HepG2 (cell line): ENCODE results near the gene NCKAP5L. TPM values are rescaled to one million over a fixed set of nuclear protein-coding genes. Genes with fewer than 3 reads are reported as not detected.

Experiments
- ATAC-seq: fragments of 200-7000 bp; cut with Tn5 transposase; 3 replicates; pipeline ENCODE4 v1.9.1; 2020; ENCODE audit warnings: mild to moderate bottlenecking, moderate library complexity
- BruUV-seq: library from RNA; stranded (reverse); fragments of 400-500 nt; replicated peaks from 2 replicates; lab custom pipeline; 2021; lab: Mats Ljungman, UMichigan
- CTCF ChIA-PET: fragments of 300-600 bp; formaldehyde crosslinking; extraction: SDS; loops from one replicate; lab custom pipeline; 2021; ENCODE audit warnings: low total read pairs, inconsistent platforms, low intra/inter-chr PET ratio; lab: Yijun Ruan, JAX
- POLR2A ChIA-PET: fragments of 350-600 bp; sonication (Branson Sonifier 250); formaldehyde crosslinking; loops from one replicate; lab custom pipeline; 2020; ENCODE audit warnings: antibody characterized with exemption, inconsistent platforms; lab: Yijun Ruan, JAX
- DNase-seq: peaks from one replicate; pipeline ENCODE4 v3.0.0-alpha.2; 2015; ENCODE audit warnings: low spot score
- FAIRE-seq: peaks from 3 replicates; lab custom pipeline; 2011; peaks lifted over from hg19 to GRCh38; lab: Jason Lieb, UNC
- H2AFZ ChIP-seq: one replicate; pipeline ENCODE4 v1.6.1; 2011; ENCODE audit warnings: low read length, inconsistent platforms
- H3K27ac ChIP-seq: fragments of 300-600 bp; 3 replicates; pipeline ENCODE4 v1.8.0; 2011; ENCODE audit warnings: mixed run types, mild to moderate bottlenecking, mixed read lengths, low read length, inconsistent platforms; ENCODE audit not compliant: insufficient read depth; ENCODE audit errors: extremely low read length
- H3K27me3 ChIP-seq, 2 experiments: fragments of 200-600 bp in 1 of 2; 2 replicates in 1 of 2; 3 replicates in 1 of 2; pipeline versions ENCODE4 v1.6.0 to v1.8.0; 2011; ENCODE audit warnings: low read length in 2 of 2, mild to moderate bottlenecking in 2 of 2, moderate library complexity in 2 of 2, inconsistent platforms in 1 of 2; ENCODE audit not compliant: insufficient read depth in 2 of 2, control insufficient read depth in 1 of 2
- H3K36me3 ChIP-seq, 2 experiments: fragments of 200-600 bp in 1 of 2; replicated peaks in 1 of 2; 2 replicates in 1 of 2; 3 replicates in 1 of 2; pipeline versions ENCODE4 v1.5.1 to v1.8.0; 2011; ENCODE audit warnings: low read length in 2 of 2, inconsistent platforms in 1 of 2; ENCODE audit not compliant: insufficient read depth in 2 of 2, control insufficient read depth in 1 of 2
- H3K4me1 ChIP-seq: 2 replicates; pipeline ENCODE4 v1.5.1; 2012; ENCODE audit warnings: low read length, inconsistent platforms; ENCODE audit not compliant: insufficient read depth
- H3K4me2 ChIP-seq: 2 replicates; pipeline ENCODE4 v1.6.0; 2011; ENCODE audit warnings: low read depth, low read length, inconsistent platforms
- H3K4me3 ChIP-seq, 3 experiments: fragments of 200-600 bp in 1 of 3; sonication (generic), shearing (Covaris generic) in 1 of 3; replicated peaks in 1 of 3; 2 replicates each; pipeline ENCODE4 v1.5.1; 2011 to 2016; ENCODE audit warnings: low read length in 3 of 3, inconsistent platforms in 2 of 3, low read depth in 2 of 3, mild to moderate bottlenecking in 2 of 3, control low read depth in 1 of 3, mixed read lengths in 1 of 3; ENCODE audit not compliant: insufficient read depth in 1 of 3
- H3K79me2 ChIP-seq: one replicate; pipeline ENCODE4 v1.6.1; 2011; ENCODE audit warnings: low read length, inconsistent platforms; ENCODE audit not compliant: insufficient read depth
- H3K9ac ChIP-seq: 2 replicates; pipeline ENCODE4 v1.6.0; 2011; ENCODE audit warnings: mild to moderate bottlenecking, low read depth, low read length, inconsistent platforms; ENCODE audit not compliant: insufficient read depth
- H3K9me3 ChIP-seq: 2 replicates; pipeline ENCODE4 v1.5.1; 2012; ENCODE audit warnings: mild to moderate bottlenecking, low read length
- H4K20me1 ChIP-seq: 2 replicates; pipeline ENCODE4 v1.6.0; 2011; ENCODE audit warnings: inconsistent platforms, mild to moderate bottlenecking, low read length, moderate library complexity; ENCODE audit not compliant: insufficient read depth
- DNMT3B ChIP-seq: conservative IDR thresholded peaks from 2 replicates; pipeline ENCODE4 v1.6.1; 2016; ENCODE audit warnings: missing biosample characterization, control low read depth
- KLF9 ChIP-seq: IDR thresholded peaks from 2 replicates; pipeline ENCODE4 v1.6.1; 2016; ENCODE audit warnings: low read depth
- MIXL1 ChIP-seq: IDR thresholded peaks from 2 replicates; pipeline ENCODE4 v1.6.1; 2016
- NCOA5 ChIP-seq: sonication (generic); formaldehyde crosslinking; IDR thresholded peaks from 2 replicates; pipeline ENCODE4 v1.4.0; 2020; ENCODE audit warnings: missing genetic modification reagents
- POLR2AphosphoS5 ChIP-seq: IDR thresholded peaks from 2 replicates; pipeline ENCODE4 v1.6.1; 2012; ENCODE audit warnings: low read depth, low read length
- RELA ChIP-seq: sonication (generic); formaldehyde crosslinking; IDR thresholded peaks from 2 replicates; pipeline ENCODE4 v1.4.0; 2020; ENCODE audit warnings: missing genetic modification reagents
- SKI ChIP-seq: fragments of 450-650 bp; IDR thresholded peaks from one replicate; pipeline ENCODE4 v1.6.1; 2018; ENCODE audit warnings: mild to moderate bottlenecking; ENCODE audit not compliant: partially characterized antibody
- SRSF1 ChIP-seq: fragments of 200-400 bp; formaldehyde crosslinking; optimal IDR thresholded peaks from 2 replicates; pipeline ENCODE3; 2017; ENCODE audit warnings: mild to moderate bottlenecking, low read depth, low read length, moderate library complexity
- ZKSCAN1 ChIP-seq: fragments of 150-350 bp; IDR thresholded peaks from 2 replicates; pipeline ENCODE4 v1.6.1; 2014; ENCODE audit warnings: low read length
- ZMYM2 ChIP-seq: sonication (generic); formaldehyde crosslinking; IDR thresholded peaks from 2 replicates; pipeline ENCODE4 v1.8.0; 2022; ENCODE audit warnings: mild to moderate bottlenecking, missing genetic modification reagents
- ZNF124 ChIP-seq: sonication (generic); formaldehyde crosslinking; IDR thresholded peaks from 2 replicates; pipeline ENCODE4 v1.4.0; 2020; ENCODE audit warnings: missing genetic modification reagents
- ZNF263 ChIP-seq: sonication (generic); formaldehyde crosslinking; IDR thresholded peaks from 2 replicates; pipeline ENCODE4 v1.4.0; 2020; ENCODE audit warnings: missing genetic modification reagents
- ZNF691 ChIP-seq: sonication (generic); formaldehyde crosslinking; IDR thresholded peaks from 2 replicates; pipeline ENCODE4 v1.4.0; 2020; ENCODE audit warnings: missing genetic modification reagents, low read depth, mild to moderate bottlenecking, borderline replicate concordance
- ZNF720 ChIP-seq: sonication (generic); formaldehyde crosslinking; IDR thresholded peaks from 2 replicates; pipeline ENCODE4 v1.4.0; 2020; ENCODE audit warnings: missing genetic modification reagents
- ZNF746 ChIP-seq: sonication (generic); formaldehyde crosslinking; IDR thresholded peaks from 2 replicates; pipeline ENCODE4 v1.8.0; 2022; ENCODE audit warnings: mild to moderate bottlenecking, missing genetic modification reagents
- WGBS: methylation state at CpG from one replicate; pipeline ENCODE4 v1.1.6; 2017; ENCODE audit warnings: low lambda C conversion rate; 5-methylcytosine and 5-hydroxymethylcytosine counted together
- in situ Hi-C: cut with HindIII; loops from 2 replicates; pipeline ENCODE4 v1.10.0; 2017; ENCODE audit warnings: low pct_unique_long_range_greater_than_20kb; ENCODE audit not compliant: extremely low pct_ligation_motif_present
- intact Hi-C: fragments of 100-400 bp; cut with micrococcal nuclease; formaldehyde crosslinking; loops from one replicate; pipeline ENCODE4 v1.10.0; 2022; ENCODE audit not compliant: unreplicated experiment
- polyA plus RNA-seq, 8 experiments: library from polyadenylated mRNA; depleted of rRNA in 3 of 8; stranded (reverse) in 7 of 8; unstranded in 1 of 8; fragments of >200 nt; fragmentation: Illumina TruSeq in 4 of 8; extraction: Trizol in 4 of 8; gene quantifications; 2 replicates each; pipeline versions ENCODE4 v1.2.1 to v1.2.3, GENCODE V29; 2011 to 2016; ENCODE audit warnings: low read depth in 4 of 8, missing spikeins in 1 of 8, mixed read lengths in 1 of 8; ENCODE audit not compliant: insufficient read depth in 1 of 8
- total RNA-seq, 5 experiments: library from RNA; depleted of rRNA; stranded (reverse); fragments of >200 nt; fragmentation: Illumina TruSeq; extraction: Trizol; gene quantifications; 2 replicates each; pipeline ENCODE4 v1.2.3, GENCODE V29; 2016; ENCODE audit warnings: low read depth in 1 of 5
- TF ChIP-seq, protein P1 (sequence below): sonication (generic); formaldehyde crosslinking; IDR thresholded peaks from 2 replicates; pipeline ENCODE4 v1.4.0; 2020; ENCODE audit warnings: missing genetic modification reagents
- TF ChIP-seq, protein P2 (sequence below): sonication (generic); formaldehyde crosslinking; IDR thresholded peaks from 2 replicates; pipeline ENCODE4 v1.5.0; 2020; ENCODE audit warnings: missing genetic modification reagents

The NCKAP5L gene
- total and polyA plus RNA-seq, 2 of the 13 experiments (the other 11 are each of a cell fraction or from before 2014, with no cell fraction given): 4.1 to 9.0 TPM

DNA sequence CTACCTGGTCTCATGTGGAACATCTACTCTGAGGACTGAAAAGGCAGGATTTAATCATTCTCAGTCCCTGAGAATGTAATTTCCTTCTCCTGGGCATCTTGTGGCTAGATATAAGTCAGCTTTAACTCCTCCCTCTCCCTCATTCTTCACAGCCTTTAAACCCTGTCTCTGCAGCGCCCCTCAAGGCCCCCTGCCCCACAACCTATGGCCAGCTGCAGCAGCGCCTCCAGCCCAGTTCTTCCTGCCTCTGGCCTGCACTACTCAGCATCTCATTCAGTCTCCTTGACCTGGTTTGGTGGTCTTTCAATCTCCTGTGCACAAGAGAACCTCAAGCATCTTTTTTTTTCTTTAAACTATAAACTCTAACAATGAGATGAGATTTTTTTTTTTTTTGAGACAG lies 29.3 kb downstream of the NCKAP5L start:
- in situ Hi-C loops: no loop called here
- BruUV-seq: no TSS peak
- TF ChIP-seq MIXL1 (CRISPR knock-in tag) (no peak), RELA (CRISPR knock-in tag) (no peak), ZNF720 (CRISPR knock-in tag) (no peak), ZNF691 (CRISPR knock-in tag) (no peak), POLR2AphosphoS5 (no peak), ZNF124 (CRISPR knock-in tag) (no peak), DNMT3B (CRISPR knock-in tag) (no peak), KLF9 (no peak), ZMYM2 (CRISPR knock-in tag) (no peak), ZNF263 (CRISPR knock-in tag) (no peak), ZNF746 (CRISPR knock-in tag) (no peak), SRSF1 (no peak), ZKSCAN1 (no peak), SKI (no peak), NCOA5 (CRISPR knock-in tag) (no peak)
- TF ChIP-seq, protein P1, sequence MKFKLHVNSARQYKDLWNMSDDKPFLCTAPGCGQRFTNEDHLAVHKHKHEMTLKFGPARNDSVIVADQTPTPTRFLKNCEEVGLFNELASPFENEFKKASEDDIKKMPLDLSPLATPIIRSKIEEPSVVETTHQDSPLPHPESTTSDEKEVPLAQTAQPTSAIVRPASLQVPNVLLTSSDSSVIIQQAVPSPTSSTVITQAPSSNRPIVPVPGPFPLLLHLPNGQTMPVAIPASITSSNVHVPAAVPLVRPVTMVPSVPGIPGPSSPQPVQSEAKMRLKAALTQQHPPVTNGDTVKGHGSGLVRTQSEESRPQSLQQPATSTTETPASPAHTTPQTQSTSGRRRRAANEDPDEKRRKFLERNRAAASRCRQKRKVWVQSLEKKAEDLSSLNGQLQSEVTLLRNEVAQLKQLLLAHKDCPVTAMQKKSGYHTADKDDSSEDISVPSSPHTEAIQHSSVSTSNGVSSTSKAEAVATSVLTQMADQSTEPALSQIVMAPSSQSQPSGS: no peak
- TF ChIP-seq, protein P2, sequence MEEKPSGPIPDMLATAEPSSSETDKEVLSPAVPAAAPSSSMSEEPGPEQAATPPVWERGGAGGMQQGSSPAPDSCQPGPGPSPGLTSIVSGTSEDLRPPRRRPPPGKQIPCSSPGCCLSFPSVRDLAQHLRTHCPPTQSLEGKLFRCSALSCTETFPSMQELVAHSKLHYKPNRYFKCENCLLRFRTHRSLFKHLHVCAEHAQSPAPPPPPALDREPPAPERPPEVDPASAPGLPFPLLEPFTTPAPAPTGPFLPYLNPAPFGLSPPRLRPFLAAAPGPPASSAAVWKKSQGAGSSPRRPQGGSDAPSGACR (CRISPR knock-in tag): no peak

More for the DNA sequence above, 29.3 kb downstream of the NCKAP5L start:
- POLR2A ChIA-PET: interaction anchor here (0.9 kb wide), 1 partner anchor 57 kb away, joined by 3 read pairs; the partner anchor contains the start of gene TMBIM6
- no peaks in the 10 kb centered on the region for H3K79me2 ChIP-seq
- no peak overlapping the region for H3K4me3 ChIP-seq
- FAIRE-seq: no peak
- 95% methylated on average over 2 of the region's 2 CpGs for WGBS
- H3K4me2 ChIP-seq: no peak overlapping the region
- H3K27ac ChIP-seq: no peak overlapping the region
- H3K9ac ChIP-seq: no peak overlapping the region
- no peak for DNase-seq
- no peaks in the 10 kb centered on the region for H4K20me1 ChIP-seq
- CTCF ChIA-PET: no interaction called here
- ATAC-seq: no peak
- no peaks in the 10 kb centered on the region for H3K9me3 ChIP-seq
- no peaks in the 10 kb centered on the region for H3K27me3 ChIP-seq
- no peak overlapping the region for H2AFZ ChIP-seq
- H3K36me3 ChIP-seq: peaks cover 20 to 57% of the 10 kb centered on the region in 2 experiments
- peaks cover 20% of the 10 kb centered on the region for H3K4me1 ChIP-seq
- intact Hi-C loops: no loop called here
